ENCODE results near the gene B3GNT8. TPM values are rescaled to one million over a fixed set of nuclear protein-coding genes. Genes with fewer than 3 reads are reported as not detected.

B3GNT8 gene
- total and polyA plus RNA-seq, 9 of the 15 experiments (the other 6 are each of a cell fraction or from before 2014, with no cell fraction given), result 0.11 to 2.9 (median 0.65) TPM; not detected in 2

DNA sequence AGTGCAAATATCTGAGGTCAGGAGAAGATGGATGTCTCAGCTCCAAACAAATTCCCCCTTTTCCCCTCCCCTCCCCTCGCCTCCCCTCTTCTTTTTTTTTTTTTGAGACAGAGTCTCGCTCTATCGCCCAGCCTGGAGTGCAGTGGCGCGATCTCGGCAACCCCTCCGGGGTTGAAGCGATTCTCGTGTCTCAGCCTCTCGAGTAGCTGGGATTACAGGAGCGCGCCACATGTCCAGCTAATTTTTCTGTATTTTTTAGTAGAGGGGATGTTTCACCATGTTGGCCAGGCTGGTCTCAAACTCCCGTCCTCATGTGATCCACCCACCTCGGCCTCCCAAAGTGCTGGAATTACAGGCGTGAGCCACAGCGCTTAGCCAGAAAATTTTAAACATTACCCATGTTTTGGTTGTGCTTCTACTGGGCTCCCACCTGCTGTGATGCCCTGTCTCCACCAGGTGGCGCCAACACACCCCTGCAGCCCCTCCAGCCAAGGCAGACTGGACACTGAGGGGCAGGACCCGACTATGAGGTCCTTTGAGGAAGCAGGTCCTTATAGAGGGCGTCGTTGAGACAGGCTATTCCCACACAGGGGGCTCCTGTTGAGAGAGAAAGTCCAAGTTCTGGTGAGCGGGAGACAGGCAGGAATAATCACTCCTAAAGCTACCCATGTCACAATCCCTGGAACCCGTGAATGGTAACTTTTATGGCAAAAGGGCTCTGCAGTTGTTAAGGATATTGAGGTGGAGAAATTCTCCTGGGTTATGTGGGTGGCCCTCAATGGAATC is 22.1 kb upstream of the B3GNT8 start (continued):
- TF ChIP-seq, protein P1, sequence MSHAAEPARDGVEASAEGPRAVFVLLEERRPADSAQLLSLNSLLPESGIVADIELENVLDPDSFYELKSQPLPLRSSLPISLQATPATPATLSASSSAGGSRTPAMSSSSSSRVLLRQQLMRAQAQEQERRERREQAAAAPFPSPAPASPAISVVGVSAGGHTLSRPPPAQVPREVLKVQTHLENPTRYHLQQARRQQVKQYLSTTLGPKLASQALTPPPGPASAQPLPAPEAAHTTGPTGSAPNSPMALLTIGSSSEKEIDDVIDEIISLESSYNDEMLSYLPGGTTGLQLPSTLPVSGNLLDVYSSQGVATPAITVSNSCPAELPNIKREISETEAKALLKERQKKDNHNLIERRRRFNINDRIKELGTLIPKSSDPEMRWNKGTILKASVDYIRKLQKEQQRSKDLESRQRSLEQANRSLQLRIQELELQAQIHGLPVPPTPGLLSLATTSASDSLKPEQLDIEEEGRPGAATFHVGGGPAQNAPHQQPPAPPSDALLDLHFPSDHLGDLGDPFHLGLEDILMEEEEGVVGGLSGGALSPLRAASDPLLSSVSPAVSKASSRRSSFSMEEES (CRISPR knock-in tag; IDR thresholded peaks at IDR 0.05), result no peak
- TF ChIP-seq CBX8 (IDR thresholded peaks at IDR 0.05; ENCODE audit: borderline replicate concordance, extremely low read depth, low read depth, low read length, poor library complexity, severe bottlenecking) (no peak), ZNF263 (CRISPR knock-in tag; IDR thresholded peaks at IDR 0.05; ENCODE audit: borderline replicate concordance) (no peak; the same call in 1 of the 2 replicates), YY1 (IDR thresholded peaks at IDR 0.05; ENCODE audit: borderline replicate concordance in 1 of 3, control insufficient read depth in 1 of 3, extremely low read depth in 1 of 3, insufficient read depth in 3 of 3, insufficient read length in 1 of 3, insufficient replicate concordance in 2 of 3, low read depth in 1 of 3, low read length in 2 of 3) (no peak), ZNF77 (CRISPR knock-in tag; IDR thresholded peaks at IDR 0.05) (no peak), ZNF444 (CRISPR knock-in tag; IDR thresholded peaks at IDR 0.05) (no peak), CBFB (CRISPR knock-in tag; IDR thresholded peaks at IDR 0.05) (no peak), FOXM1 (IDR thresholded peaks at IDR 0.05; ENCODE audit: low read depth) (no peak), FOXM1 (CRISPR knock-in tag; IDR thresholded peaks at IDR 0.05; ENCODE audit: low read depth) (no peak)
- TF ChIP-seq, protein P2, sequence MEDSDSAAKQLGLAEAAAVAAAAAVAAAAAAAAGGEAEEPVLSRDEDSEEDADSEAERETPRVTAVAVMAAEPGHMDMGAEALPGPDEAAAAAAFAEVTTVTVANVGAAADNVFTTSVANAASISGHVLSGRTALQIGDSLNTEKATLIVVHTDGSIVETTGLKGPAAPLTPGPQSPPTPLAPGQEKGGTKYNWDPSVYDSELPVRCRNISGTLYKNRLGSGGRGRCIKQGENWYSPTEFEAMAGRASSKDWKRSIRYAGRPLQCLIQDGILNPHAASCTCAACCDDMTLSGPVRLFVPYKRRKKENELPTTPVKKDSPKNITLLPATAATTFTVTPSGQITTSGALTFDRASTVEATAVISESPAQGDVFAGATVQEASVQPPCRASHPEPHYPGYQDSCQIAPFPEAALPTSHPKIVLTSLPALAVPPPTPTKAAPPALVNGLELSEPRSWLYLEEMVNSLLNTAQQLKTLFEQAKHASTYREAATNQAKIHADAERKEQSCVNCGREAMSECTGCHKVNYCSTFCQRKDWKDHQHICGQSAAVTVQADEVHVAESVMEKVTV (CRISPR knock-in tag; IDR thresholded peaks at IDR 0.05), result peak; percentile 92
- TF ChIP-seq, protein P3, sequence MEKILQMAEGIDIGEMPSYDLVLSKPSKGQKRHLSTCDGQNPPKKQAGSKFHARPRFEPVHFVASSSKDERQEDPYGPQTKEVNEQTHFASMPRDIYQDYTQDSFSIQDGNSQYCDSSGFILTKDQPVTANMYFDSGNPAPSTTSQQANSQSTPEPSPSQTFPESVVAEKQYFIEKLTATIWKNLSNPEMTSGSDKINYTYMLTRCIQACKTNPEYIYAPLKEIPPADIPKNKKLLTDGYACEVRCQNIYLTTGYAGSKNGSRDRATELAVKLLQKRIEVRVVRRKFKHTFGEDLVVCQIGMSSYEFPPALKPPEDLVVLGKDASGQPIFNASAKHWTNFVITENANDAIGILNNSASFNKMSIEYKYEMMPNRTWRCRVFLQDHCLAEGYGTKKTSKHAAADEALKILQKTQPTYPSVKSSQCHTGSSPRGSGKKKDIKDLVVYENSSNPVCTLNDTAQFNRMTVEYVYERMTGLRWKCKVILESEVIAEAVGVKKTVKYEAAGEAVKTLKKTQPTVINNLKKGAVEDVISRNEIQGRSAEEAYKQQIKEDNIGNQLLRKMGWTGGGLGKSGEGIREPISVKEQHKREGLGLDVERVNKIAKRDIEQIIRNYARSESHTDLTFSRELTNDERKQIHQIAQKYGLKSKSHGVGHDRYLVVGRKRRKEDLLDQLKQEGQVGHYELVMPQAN (IDR thresholded peaks at IDR 0.05; ENCODE audit: borderline replicate concordance), result no peak
- TF ChIP-seq, protein P4, sequence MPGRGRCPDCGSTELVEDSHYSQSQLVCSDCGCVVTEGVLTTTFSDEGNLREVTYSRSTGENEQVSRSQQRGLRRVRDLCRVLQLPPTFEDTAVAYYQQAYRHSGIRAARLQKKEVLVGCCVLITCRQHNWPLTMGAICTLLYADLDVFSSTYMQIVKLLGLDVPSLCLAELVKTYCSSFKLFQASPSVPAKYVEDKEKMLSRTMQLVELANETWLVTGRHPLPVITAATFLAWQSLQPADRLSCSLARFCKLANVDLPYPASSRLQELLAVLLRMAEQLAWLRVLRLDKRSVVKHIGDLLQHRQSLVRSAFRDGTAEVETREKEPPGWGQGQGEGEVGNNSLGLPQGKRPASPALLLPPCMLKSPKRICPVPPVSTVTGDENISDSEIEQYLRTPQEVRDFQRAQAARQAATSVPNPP (IDR thresholded peaks at IDR 0.05; ENCODE audit: borderline replicate concordance, insufficient read depth, insufficient read length), result no peak
- TF ChIP-seq, protein P5, sequence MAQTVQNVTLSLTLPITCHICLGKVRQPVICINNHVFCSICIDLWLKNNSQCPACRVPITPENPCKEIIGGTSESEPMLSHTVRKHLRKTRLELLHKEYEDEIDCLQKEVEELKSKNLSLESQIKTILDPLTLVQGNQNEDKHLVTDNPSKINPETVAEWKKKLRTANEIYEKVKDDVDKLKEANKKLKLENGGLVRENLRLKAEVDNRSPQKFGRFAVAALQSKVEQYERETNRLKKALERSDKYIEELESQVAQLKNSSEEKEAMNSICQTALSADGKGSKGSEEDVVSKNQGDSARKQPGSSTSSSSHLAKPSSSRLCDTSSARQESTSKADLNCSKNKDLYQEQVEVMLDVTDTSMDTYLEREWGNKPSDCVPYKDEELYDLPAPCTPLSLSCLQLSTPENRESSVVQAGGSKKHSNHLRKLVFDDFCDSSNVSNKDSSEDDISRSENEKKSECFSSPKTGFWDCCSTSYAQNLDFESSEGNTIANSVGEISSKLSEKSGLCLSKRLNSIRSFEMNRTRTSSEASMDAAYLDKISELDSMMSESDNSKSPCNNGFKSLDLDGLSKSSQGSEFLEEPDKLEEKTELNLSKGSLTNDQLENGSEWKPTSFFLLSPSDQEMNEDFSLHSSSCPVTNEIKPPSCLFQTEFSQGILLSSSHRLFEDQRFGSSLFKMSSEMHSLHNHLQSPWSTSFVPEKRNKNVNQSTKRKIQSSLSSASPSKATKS (CRISPR knock-in tag; IDR thresholded peaks at IDR 0.05), result no peak
- TF ChIP-seq, protein P6, sequence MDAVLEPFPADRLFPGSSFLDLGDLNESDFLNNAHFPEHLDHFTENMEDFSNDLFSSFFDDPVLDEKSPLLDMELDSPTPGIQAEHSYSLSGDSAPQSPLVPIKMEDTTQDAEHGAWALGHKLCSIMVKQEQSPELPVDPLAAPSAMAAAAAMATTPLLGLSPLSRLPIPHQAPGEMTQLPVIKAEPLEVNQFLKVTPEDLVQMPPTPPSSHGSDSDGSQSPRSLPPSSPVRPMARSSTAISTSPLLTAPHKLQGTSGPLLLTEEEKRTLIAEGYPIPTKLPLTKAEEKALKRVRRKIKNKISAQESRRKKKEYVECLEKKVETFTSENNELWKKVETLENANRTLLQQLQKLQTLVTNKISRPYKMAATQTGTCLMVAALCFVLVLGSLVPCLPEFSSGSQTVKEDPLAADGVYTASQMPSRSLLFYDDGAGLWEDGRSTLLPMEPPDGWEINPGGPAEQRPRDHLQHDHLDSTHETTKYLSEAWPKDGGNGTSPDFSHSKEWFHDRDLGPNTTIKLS (IDR thresholded peaks at IDR 0.05; ENCODE audit: borderline replicate concordance, low read depth), result no peak

Measured in K562 (cell line).